Measurements from ENCODE around the gene TIAM2.
"Not testable (repeated sequence)": the region's sequence is repeated elsewhere in the genome, so short reads cannot be mapped to it uniquely, and the experiment has no call there.

TIAM2 gene

DNA sequence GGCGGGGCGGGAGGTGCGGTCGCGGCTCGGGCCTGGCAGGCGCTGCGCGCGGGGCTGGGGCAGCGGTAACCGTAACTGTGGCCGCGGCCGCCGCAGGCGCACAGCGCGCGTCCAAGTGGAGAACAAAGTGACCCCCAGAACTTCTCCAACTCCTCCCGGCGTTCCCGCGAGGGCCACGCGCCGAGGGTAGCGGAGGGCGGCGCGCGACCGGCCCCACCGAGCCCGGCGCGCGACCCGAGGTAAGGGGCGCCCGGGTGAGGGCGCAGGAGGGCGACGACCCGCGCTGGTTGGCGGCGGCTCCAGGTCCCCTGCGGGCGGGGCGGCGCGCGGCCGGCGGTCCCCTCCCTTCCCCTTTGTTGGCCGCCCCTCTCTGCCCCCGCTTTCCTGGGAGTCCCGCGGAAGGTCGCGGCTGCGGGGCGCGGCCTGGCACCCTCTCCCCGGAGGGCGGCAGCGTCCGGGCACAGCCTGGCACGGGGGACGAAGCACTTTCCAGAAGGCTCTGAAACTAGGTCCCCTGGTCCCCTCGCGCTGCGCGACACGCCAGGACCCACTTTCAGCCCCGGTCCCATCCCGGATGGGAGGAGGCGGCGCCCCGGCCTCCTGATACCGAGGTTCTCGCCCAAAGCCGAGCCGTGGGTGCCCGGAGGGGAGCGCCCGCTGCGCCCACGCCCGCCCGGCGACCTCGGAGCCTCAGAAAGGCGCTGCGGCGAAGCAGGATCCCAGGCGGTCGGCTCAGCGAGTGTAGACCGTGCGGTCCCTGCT lies at the start of gene TIAM2:
TIAM2 (plus strand) TSS at position 62 of the 762 bp plus-strand sequence. CDS start 133,909 bp downstream, outside the sequence.
- peak; percentile 35 for DNase-seq (ENCODE audit: low read depth)

DNA sequence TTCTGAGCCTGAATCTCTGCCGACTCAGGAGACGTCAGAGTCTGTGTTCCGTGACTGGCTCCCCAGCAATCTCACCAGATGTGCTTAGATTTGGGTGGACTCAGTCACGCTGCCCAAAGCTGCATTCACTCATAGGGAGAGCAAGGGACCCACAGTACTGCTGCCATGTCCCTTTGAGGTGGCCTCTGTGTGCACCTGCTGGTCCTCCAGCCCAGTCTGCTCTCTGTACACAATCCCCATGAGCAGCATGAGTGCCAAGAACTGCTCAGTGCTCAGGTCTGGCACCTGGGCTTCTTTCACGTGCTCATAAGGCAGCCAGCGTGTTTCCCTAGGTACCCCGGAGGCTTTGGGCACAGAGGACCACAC lies 44.2 kb upstream of the TIAM2 start:
- no peak for DNase-seq (ENCODE audit: low read depth)

DNA sequence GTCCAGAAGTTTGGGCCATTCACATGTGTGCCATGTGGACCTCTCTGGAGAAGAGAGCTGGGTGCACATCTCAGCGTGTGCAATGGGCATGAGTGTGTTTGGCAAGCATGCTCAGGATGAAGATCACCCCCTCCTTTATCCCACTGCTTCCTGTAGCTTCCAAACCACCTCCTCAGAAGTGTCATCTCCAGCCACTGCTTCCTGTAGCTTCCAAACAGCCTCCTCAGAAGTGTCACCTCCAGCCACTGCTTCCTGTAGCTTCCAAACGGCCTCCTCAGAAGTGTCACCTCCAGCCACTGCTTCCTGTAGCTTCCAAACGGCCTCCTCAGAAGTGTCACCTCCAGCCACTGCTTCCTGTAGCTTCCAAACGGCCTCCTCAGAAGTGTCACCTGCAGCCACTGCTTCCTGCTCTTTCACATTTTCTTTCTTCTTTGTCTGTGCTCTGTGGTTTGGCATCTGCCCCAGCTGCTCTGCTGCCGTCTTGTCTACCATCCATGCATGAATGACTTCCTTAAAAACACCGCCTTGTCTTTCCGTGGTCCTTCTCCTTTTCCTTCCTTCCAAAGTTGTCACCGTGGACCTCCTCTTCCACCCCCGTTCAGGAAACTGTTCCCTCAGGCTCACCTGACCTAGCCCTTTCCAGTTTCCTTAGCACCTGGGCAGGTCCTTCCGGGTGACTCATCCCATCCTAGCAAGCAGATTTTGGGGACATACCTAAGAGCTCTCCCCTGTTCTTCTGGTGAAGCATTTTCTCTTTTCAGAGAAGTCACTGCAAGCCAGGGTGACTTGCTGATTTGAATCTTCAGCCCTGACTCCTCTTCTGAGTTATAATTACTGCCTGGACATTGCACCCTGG lies 43.5 kb upstream of the TIAM2 start:
- no peak for DNase-seq (ENCODE audit: low read depth)

DNA sequence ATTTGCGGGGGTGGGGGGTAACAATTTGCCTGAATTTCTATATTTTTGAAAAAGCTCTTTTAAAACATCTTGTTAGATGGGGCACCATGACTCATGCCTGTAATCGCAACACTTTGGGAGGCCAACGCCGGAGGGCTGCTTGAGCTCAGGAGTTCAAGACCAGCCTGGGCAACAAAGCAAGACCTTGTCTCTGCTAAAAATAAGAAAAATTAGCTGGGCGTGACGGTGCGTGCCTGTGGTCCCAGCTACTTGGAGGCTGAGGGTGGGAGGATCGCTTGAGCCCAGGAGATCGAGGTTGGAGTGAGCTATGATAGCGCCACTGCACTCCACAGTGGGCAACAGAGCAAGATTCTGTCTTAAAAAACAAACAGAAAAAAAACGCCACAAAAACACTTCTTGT lies 41.5 kb upstream of the TIAM2 start:
- DNase-seq (ENCODE audit: low read depth): no peak

DNA sequence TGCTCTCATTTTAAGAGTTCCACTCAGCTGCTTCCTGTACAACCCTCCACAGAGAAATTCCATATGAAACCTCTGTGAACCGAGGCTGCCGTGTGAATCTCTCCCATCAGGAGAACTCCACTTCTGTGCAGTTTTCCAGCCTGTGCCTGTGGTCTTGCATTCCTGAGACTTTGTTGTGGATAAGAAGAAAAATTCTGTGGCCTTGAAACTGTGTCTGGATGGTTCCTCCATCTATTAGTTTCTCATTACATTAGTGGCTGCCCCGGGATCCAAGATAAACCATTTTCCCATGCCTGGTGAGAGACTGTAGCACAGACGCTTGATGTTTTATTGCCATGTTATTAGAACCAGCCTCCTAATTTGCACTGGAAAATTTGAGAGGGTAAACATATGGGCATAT lies 40.8 kb upstream of the TIAM2 start:
- DNase-seq (ENCODE audit: low read depth): no peak

DNA sequence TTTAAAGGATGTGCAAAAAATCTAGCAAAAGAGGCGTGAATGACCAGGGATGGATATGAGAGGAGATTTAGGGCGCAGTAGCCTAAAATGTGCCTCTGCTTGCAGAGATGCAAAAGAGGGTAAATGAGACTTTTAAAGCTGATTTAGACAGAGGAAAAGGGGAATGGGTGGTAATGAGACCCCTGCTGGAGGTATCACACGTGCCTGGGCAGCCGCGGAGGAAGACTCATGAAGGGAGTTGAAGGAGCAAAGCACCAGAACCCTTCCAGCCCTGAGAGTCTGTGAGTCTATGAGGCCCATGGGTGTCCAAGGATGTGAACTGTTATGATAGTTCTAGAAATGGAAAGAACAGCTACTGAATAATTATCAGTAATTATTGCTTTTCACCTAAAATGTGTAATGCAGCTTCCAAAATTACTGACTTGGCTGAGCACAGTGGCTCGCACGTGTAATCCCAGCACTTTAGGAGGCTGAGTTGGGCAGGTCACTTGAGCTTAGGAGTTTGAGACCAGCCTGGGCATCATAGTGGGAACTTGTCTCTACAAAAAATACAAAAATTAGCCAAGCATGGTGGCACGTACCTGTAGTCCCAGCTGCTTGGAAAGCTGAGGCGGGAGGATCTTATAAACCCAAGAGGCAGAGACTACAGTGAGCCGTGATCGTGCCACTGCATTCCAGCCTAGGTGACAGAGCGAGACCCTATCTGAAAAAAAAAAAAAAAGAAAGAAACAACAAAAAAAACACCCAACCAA lies 38.2 kb upstream of the TIAM2 start:
- no peak for DNase-seq (ENCODE audit: low read depth)

DNA sequence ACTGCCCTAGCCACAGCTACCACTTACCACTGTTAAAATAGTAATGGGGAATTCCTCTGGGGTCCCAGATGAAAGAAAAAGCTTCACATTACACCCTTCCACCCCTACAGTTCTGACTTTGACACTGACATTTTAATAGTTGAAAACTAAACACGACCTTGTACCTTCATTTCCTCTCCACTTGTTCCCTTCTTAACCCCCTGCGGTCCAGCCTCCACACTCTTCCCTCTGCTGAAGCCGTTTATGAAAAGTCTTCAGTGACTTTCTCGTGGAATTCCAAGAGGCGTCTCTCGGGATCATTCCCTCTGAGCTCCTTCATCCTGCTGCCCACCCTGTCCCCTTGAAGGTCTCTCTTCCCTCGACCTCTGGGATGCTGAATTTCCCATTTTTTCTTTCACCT lies 36.6 kb upstream of the TIAM2 start:
- DNase-seq (ENCODE audit: low read depth): no peak

DNA sequence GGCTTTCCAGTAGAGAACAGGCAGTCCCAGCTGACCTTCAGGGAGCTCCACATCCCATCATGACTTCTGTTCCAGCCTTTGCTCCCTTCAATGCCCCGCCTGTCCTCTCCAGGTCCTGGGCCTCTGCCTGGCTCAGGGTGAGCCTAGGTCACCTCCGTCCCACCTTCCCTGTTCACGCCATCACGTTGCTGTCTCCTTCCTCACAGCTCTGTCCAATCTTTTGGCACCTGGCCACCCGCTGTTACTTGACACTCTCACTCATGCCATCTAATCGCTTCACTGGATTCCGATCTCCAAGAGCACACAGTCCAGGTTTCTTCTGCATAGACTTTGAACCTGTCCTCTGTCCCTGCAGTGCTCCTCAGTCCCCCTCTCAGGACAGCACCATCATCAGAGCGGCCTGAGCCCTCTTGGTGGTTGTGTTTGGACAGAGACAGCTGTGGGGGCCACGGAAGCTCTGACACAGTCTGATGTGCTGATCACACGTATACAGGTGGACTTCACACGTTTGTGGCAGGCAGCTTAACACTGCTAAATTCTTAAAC lies 34.7 kb upstream of the TIAM2 start:
- no peak for DNase-seq (ENCODE audit: low read depth)

DNA sequence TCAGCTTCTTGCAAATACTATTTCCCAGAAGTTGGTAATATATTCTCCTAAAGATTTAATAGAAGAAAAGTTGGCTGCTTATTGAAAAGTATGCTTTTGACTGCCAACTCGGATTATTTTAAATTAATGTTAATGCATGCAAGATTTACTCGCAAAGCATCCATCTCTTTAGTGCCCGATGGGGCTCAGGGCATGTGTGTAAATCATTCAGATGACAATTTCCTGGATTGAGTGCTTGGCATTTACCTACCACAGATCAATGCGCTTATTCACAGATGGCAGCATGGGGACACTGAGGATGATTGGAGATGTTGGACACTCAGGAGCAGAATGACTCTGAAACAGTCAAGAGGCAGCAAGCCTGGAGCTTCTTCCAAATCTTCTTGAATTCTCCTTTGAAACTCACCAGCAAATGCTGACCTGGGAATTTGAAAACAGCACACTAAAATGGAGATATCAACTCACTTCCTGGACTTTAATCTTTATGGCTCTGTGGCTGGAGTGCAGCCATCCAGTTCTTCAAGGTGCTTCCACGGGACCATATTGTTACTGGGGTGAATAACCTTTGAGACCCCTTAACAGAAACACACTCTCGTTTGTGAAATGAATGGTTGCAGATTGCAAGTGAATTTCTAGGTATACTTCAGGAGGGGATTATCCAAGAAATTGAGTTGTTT lies 34.1 kb upstream of the TIAM2 start:
- DNase-seq (ENCODE audit: low read depth): no peak

DNA sequence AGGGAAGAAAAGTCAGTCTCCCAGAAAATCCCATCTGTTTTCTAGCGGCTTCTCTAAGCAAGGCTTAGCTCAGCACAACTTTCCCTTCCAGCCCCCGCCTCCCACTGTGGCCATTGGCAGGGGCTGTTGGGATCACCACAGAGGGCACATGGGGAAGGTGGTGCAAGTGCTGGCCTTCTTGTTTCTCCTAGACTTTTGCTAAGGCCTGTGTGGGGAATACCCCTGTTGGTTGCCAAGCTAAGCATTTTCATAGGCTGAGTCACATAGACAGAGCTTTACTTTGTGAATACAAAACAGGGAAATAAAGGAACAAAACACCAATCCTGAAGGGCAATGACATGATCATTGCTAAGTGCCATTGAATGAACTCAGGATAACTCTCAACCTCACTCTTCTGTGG lies 32.4 kb upstream of the TIAM2 start:
- DNase-seq (ENCODE audit: low read depth): peak; percentile 92

DNA sequence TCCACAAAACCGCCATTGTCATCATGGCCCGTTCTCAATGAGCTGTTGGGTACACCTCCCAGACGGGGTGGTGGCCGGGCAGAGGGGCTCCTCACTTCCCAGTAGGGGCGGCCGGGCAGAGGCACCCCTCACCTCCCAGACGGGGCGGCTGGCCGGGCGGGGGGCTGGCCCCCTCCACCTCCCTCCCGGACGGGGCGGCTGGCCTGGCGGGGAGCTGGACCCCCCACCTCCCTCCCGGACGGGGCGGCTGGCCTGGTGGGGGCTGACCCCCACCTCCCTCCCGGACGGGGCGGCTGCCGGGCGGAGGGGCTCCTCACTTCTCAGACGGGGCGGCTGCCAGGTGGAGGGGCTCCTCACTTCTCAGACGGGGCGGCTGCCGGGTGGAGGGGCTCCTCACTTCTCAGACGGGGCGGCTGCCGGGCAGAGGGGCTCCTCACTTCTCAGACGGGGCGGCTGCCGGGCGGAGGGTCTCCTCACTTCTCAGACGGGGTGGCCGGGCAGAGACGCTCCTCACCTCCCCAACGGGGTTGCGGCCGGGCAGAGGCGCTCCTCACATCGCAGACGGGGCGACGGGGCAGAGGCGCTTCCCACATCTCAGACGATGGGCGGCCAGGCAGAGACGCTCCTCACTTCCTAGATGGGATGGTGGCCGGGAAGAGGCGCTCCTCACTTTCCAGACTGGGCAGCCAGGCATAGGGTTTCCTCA lies 28.9 kb upstream of the TIAM2 start:
- not testable (repeated sequence) for DNase-seq (ENCODE audit: low read depth)

DNA sequence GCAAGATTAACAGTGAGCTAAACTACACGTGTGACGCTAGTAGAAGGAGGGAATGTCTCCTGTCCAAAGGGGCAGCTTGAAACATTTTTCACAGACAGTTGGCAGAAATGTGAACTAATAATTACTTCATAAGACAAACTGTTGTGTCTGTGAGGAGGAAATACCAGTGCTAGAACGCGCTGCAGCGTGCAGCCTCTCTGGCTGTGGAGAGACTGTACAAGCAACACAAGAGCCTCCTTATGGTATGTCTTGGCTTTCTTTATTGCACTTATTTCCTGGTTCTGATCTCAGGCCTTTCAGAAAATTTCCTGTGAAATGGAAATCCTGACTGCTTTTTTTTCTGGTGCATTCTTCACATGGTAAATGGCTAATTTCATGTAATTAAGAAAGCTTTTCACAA lies 25.3 kb upstream of the TIAM2 start:
- DNase-seq (ENCODE audit: low read depth): no peak

DNA sequence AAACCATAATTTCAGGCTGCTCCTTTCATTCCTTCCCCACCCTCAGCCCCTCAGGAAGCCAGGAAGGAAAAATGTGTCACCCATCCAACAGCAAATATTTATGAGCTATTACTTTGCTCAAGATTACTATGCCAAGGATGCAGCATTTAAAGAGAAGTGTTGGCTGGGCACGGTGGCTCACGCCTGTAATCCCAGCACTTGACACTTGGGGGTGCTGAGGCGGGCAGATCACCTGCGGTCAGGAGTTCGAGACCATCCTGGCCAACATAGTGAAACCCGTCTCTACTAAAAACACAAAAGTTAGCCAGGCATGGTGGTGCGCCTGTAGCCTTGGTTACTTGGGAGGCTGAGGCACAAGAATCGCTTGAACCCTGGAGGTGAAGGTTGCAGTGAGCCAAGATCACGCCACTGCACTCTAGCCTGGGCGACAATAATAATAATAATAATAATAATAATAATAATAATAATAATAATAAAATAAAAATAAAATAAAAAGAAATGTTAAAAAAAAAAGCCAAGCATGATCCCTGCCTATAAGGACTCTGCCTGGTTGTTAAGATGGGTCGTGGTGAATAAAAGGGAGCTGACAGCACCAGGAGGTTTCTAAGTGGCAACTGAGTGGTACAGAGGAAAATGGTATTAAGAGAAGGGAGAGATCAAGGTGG lies 20.5 kb upstream of the TIAM2 start:
- DNase-seq (ENCODE audit: low read depth): no peak

DNA sequence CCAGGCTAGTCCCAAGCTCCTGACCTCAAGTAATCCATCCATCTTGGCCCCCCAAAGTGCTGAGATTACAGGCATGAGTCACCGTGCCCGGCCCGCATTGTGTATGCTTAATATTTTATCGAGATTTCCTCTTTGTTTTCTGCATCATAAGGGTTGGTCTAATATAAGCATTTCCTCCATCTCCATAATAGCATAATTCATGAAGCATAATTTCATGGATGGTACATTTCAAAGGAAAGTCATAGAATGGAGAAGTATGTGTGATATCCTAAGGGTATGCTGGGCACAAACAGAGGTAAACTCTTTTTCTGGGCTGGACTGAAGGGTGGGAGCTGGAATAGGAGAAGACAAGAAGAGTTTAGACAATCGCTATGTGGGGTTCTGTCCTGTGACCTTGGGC lies 17.5 kb upstream of the TIAM2 start:
- no peak for DNase-seq (ENCODE audit: low read depth)

DNA sequence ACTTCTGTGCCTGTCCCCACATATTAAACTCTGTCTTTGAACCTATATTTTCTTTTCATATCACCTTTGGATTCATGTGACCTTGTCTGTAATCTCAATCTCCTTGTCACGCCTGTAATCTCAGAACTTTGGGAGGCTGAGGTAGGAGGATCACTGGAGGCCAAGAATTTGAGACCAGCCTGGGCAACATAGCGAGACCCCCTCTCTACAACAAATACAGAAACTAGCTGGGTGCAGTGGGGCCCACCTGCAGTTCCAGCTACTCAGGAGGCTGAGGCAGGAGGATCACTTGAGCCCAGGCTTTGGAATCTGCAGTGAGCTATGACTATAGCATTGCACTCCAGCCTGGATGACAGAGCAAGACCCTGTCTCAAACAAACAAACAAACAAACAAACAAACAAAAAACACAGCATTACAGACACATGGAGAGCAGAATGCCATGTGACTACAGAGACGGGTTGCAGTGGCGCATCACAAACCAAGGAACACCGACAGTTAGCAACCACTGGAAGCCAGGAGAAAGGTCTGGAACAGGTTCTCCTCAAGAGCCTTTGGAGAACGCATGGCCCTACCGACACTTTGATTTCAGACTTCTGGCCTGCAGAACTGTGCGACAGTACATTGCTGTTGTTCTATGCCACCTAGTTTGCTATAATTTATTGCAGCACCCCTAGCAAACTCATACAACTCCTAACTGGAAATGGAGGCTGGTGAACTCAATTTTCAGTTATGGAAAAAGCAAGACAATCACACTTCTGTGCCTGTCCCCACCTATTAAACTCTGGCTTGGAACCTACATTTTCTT lies 14.6 kb upstream of the TIAM2 start:
- no peak for DNase-seq (ENCODE audit: low read depth)

DNA sequence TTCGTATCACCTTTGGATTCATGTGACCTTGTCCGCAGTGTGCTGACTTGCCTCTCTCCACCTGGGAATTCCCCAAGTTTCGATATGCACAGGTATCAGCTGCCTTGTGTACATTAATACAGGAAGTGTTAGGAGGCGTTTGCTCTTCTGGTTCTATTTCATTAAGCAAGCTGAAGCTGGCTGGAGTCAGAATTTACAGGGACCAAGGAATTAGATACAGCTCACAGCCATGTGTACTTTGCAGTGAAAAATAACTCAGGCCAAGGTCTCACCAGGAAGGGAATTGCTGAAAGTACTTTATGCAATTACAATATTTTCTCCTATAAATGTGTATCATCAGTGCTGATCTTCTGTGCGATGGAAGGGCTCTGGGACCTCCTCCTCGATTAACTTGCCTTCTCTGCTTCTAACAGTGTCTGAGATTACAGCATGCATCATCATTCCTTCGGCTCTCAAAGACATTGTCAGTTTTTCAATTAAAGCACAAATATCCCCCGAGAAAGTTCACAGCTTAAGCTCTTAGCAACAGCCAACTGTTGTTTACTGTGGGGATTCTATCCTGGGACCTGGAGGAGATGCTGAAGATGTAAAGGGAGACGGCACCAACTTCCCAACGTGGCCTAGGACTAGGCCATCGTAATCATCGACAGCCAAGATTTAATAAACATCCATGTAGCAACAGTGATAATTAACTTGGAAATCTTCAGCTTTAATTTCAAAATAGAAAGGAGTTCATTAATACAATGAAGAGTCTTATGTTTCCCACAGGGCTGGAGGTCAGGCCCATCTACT lies 13.8 kb upstream of the TIAM2 start:
- DNase-seq (ENCODE audit: low read depth): no peak

DNA sequence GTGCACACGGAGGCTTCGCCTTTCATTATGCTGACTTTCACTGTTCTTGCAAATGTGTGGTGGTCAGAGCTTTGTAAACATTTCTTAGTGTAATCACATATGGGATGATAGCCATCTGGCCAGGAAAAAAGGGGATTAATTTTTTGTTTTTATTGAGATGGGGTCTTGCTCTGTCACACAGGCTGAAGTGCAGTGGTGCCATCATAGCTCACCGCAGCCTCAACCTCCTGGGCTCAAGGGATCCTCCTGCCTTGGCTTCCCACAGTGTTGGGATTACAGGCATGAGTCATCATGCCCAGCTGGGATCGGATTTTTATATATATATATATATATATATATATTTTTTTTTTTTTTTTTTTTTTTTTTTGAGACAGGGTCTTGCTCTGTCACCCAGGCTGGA lies 11.0 kb upstream of the TIAM2 start:
- no peak for DNase-seq (ENCODE audit: low read depth)

DNA sequence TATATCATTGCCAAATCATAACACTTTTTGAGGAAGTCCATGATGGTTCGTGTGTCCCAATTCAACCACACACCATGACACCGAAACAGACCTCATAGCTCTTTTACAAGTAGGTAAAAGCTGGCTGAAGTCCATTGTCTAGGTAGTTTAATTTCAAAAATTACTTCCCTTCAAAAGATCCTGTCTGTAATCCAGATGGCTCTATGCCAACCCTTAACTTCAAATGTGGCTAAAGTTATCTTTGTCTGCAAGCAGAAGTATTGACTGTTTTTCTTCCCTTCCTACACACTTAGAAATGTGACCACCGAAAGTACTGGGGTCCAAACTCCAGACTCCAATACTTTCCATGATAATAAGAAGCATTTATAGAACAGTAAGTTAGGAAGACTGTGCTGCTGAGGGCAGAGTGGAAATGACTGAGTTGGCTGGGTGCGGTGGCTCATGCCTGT lies 8.3 kb upstream of the TIAM2 start:
- DNase-seq (ENCODE audit: low read depth): no peak

DNA sequence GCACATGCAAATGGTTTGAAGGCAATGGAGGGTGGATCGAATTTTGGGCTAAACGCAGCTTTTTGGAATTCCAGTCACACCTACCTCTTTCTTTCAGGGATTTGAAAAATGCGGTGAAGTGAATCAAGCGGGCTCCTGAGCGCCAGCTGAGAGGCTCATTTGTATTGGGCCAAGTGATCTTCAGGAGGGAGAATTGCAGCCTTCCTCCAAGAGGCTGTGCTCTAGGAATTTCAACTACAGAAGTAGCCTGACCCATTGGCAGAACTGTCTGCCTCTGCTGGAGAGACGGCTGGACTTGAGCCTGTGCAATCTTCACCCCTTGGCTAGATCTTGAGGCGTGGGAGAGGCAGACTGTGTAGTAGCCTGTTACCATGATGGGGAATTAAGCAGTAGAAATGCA lies 5.7 kb upstream of the TIAM2 start:
- no peak for DNase-seq (ENCODE audit: low read depth)
